ENCODE measurements around the gene BMP6. TPM values are rescaled to one million over a fixed set of nuclear protein-coding genes. Genes with fewer than 3 reads are reported as not detected.

Gene BMP6
- total and polyA plus RNA-seq, 2 of the 4 experiments (the other 2 are of a cell fraction) = 0.18 to 0.19 TPM

DNA sequence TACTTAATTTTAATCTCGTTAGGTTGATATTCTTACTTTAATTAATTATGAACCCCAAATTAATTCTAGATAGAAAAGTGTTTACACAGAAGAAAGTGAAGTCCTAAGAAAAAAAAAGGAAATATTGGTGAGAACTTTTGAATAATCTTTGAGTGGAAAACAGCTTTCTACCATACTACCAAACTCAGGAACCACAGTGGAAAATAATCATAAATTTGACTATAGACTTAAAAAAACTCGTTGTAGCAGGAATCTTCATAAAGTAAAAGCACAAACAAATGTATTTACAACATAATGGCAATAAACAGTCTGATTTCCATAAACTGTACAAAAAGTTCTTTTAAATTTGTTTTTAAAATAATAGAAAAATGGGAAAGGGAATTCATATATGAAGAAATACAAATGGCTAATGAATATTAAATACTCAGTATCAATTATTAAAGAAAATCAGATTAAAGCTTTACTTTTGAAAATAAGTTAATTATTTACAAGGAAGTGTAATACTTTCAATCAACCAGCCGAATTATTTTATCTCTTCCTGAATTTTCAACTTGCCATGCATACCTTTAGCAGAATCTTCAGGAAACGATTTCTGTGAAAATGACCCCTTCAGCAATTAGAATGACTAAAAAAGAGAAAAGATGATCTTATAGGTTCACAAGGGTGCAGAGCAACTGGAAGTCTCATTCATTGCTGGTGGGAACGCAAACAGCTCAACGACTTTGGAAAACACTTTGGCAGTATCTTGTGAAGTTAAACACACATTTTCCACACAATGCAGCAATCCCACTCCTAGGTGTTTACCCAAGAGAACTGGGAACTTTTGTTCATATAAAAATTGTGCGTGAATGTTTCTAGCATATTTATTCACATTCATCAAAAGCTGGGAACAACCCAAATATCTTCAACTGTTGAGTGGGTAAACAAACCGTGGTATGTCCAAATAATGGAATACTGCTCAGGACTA lies 38.5 kb upstream of the BMP6 start:
- Histone ChIP-seq H3K56ac (ENCODE audit: extremely low read depth, insufficient read depth, low read length) (no peak overlapping the region), H3K9me1 (ENCODE audit: insufficient read depth, low read length) (no peaks in the 10 kb centered on the region), H2AK9ac (replicated peaks; ENCODE audit: low read depth, low read length, poor library complexity) (no peak overlapping the region), H4K91ac (ENCODE audit: insufficient read depth, low read depth, low read length) (no peak overlapping the region), H3K79me1 (ENCODE audit: low read depth in 1 of 2, low read length in 2 of 2) (no peaks in the 10 kb centered on the region), H3K23ac (ENCODE audit: low read depth, low read length) (no peak overlapping the region), H3K4ac (ENCODE audit: low read depth, low read length) (no peak overlapping the region), H4K8ac (ENCODE audit: low read depth in 2 of 2, low read length in 2 of 2) (no peak overlapping the region), H3K27ac (ENCODE audit: insufficient read depth, low read length) (no peak overlapping the region), H2AFZ (replicated peaks; ENCODE audit: low read length, poor library complexity) (no peak overlapping the region), H2BK5ac (ENCODE audit: low read depth, low read length, poor library complexity, severe bottlenecking) (no peak overlapping the region), H2BK120ac (ENCODE audit: low read depth, low read length) (no peak overlapping the region), H2BK15ac (ENCODE audit: low read depth, low read length) (no peak overlapping the region), H3K18ac (ENCODE audit: low read depth, low read length) (no peak overlapping the region), H3K27me3 (ENCODE audit: control insufficient read depth, insufficient read depth, low read length) (peaks cover 7% of the 10 kb centered on the region), H3K14ac (replicated peaks; ENCODE audit: low read depth, low read length) (no peak overlapping the region), H3K9me3 (ENCODE audit: control insufficient read depth, insufficient read depth, low read length) (no peaks in the 10 kb centered on the region), H3K36me3 (ENCODE audit: control insufficient read depth, insufficient read depth, low read length) (no peaks in the 10 kb centered on the region), H3K4me2 (ENCODE audit: low read depth, low read length) (no peak overlapping the region), H2AK5ac (ENCODE audit: low read depth, low read length) (no peak overlapping the region), H4K5ac (ENCODE audit: low read depth, low read length) (no peak overlapping the region), H3K4me1 (ENCODE audit: control insufficient read depth, insufficient read depth, low read length) (peaks cover 2% of the 10 kb centered on the region; the same call in 1 of the 2 replicates), H2BK20ac (ENCODE audit: low read depth, low read length) (no peak overlapping the region), H4K20me1 (ENCODE audit: insufficient read depth, low read length) (no peaks in the 10 kb centered on the region), H3K4me3 (ENCODE audit: insufficient read depth, low read depth, low read length) (no peak overlapping the region), H3K9ac (ENCODE audit: low read depth, low read length) (no peak overlapping the region)
- BruUV-seq (replicated peaks) = no TSS peak
- DNase-seq (no peak), ATAC-seq (ENCODE audit: low read depth) (no peak)
- in situ Hi-C loops (cut with MboI; ENCODE audit: low sequenced_read_pairs) = no loop called here
- no CpG with 5 or more reads among the region's 8 CpGs for WGBS, 2 experiments (ENCODE audit: extremely low coverage in 2 of 2, insufficient read length in 1 of 2)
- dilution Hi-C loops (cut with HindIII; ENCODE audit: low sequenced_read_pairs, unreplicated experiment) = no loop called here
- CTCF ChIA-PET = interaction anchor here (1.0 kb wide), 1 partner anchor 27 kb away, joined by 3 read pairs; no protein-coding TSS in a partner anchor
- POLR2A ChIA-PET (ENCODE audit: unreplicated experiment) = no interaction called here
- intact Hi-C loops (cut with micrococcal nuclease) = no loop called here
- TF ChIP-seq, protein P1, sequence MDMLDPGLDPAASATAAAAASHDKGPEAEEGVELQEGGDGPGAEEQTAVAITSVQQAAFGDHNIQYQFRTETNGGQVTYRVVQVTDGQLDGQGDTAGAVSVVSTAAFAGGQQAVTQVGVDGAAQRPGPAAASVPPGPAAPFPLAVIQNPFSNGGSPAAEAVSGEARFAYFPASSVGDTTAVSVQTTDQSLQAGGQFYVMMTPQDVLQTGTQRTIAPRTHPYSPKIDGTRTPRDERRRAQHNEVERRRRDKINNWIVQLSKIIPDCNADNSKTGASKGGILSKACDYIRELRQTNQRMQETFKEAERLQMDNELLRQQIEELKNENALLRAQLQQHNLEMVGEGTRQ (IDR thresholded peaks at IDR 0.05; ENCODE audit: low read depth, low read length) = no peak
- TF ChIP-seq RFX5 (IDR thresholded peaks at IDR 0.05; ENCODE audit: low read depth, low read length) (no peak), FOS (IDR thresholded peaks at IDR 0.05; ENCODE audit: low read depth, low read length) (no peak), POLR2A (IDR thresholded peaks at IDR 0.05; ENCODE audit: low read depth, low read length) (no peak), NFE2L2 (IDR thresholded peaks at IDR 0.05; ENCODE audit: low read depth, low read length) (no peak), CHD1 (IDR thresholded peaks at IDR 0.05; ENCODE audit: low read depth, low read length) (no peak), MAFK (IDR thresholded peaks at IDR 0.05; ENCODE audit: low read depth, low read length) (no peak), CEBPB (IDR thresholded peaks at IDR 0.05; ENCODE audit: low read depth, low read length) (no peak), MXI1 (IDR thresholded peaks at IDR 0.05; ENCODE audit: borderline replicate concordance, low read depth, low read length) (no peak), MAZ (IDR thresholded peaks at IDR 0.05; ENCODE audit: borderline replicate concordance, low read depth, low read length) (no peak), RCOR1 (IDR thresholded peaks at IDR 0.05; ENCODE audit: insufficient replicate concordance, low read length) (no peak), RAD21 (IDR thresholded peaks at IDR 0.05; ENCODE audit: low read length) (no peak), BHLHE40 (IDR thresholded peaks at IDR 0.05; ENCODE audit: low read depth, low read length) (no peak)
- TF ChIP-seq, protein P2, sequence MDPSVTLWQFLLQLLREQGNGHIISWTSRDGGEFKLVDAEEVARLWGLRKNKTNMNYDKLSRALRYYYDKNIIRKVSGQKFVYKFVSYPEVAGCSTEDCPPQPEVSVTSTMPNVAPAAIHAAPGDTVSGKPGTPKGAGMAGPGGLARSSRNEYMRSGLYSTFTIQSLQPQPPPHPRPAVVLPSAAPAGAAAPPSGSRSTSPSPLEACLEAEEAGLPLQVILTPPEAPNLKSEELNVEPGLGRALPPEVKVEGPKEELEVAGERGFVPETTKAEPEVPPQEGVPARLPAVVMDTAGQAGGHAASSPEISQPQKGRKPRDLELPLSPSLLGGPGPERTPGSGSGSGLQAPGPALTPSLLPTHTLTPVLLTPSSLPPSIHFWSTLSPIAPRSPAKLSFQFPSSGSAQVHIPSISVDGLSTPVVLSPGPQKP (IDR thresholded peaks at IDR 0.05; ENCODE audit: borderline replicate concordance, low read depth, low read length) = no peak
- TF ChIP-seq, protein P3, sequence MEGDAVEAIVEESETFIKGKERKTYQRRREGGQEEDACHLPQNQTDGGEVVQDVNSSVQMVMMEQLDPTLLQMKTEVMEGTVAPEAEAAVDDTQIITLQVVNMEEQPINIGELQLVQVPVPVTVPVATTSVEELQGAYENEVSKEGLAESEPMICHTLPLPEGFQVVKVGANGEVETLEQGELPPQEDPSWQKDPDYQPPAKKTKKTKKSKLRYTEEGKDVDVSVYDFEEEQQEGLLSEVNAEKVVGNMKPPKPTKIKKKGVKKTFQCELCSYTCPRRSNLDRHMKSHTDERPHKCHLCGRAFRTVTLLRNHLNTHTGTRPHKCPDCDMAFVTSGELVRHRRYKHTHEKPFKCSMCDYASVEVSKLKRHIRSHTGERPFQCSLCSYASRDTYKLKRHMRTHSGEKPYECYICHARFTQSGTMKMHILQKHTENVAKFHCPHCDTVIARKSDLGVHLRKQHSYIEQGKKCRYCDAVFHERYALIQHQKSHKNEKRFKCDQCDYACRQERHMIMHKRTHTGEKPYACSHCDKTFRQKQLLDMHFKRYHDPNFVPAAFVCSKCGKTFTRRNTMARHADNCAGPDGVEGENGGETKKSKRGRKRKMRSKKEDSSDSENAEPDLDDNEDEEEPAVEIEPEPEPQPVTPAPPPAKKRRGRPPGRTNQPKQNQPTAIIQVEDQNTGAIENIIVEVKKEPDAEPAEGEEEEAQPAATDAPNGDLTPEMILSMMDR (conservative IDR thresholded peaks at IDR 0.05; ENCODE audit: low read depth, low read length) = no peak
